Body of pancreas (tissue), 4 donors: ENCODE measurements around the gene OPRL1. TPM values are rescaled to one million over a fixed set of nuclear protein-coding genes. Genes with fewer than 3 reads are reported as not detected.

Experiments
- ATAC-seq: fragments of 150-250 bp; one replicate; pipeline ENCODE4 v1.9.1; 2016
- DNase-seq, 4 donors: peaks; one replicate each; pipeline ENCODE4 v3.0.0-alpha.2; 2019
- H3K27ac ChIP-seq, 4 donors: fragments of 200-600 bp; sonication (generic); 1 replicate in 3 of 4; 2 replicates in 1 of 4; pipeline versions ENCODE4 v1.5.1 to v1.6.1; 2016 to 2019; ENCODE audit warnings: mild to moderate bottlenecking in 1 of 4, mixed read lengths in 1 of 4, moderate library complexity in 1 of 4
- H3K27me3 ChIP-seq, 2 donors: fragments of 200-600 bp; sonication (generic); one replicate each; pipeline ENCODE4 v1.6.0; 2016; ENCODE audit warnings: mild to moderate bottlenecking in 1 of 2
- H3K36me3 ChIP-seq, 2 donors: fragments of 200-600 bp; sonication (generic); replicated peaks in 1 of 2; 2 replicates each; pipeline ENCODE4 v1.5.1; 2016; ENCODE audit warnings: low read depth in 2 of 2; ENCODE audit not compliant: insufficient read depth in 1 of 2
- H3K4me1 ChIP-seq: fragments of 200-600 bp; sonication (generic); one replicate; pipeline ENCODE4 v1.6.0; 2016
- H3K4me3 ChIP-seq, 2 donors: fragments of 200-600 bp; sonication (generic); 1 replicate in 1 of 2; 2 replicates in 1 of 2; pipeline ENCODE4 v1.5.1; 2016 to 2019
- H3K9me3 ChIP-seq, 3 donors: fragments of 200-600 bp; sonication (generic); 1 replicate in 2 of 3; 2 replicates in 1 of 3; pipeline ENCODE4 v1.5.1; 2016
- POLR2A ChIP-seq, 3 donors: fragments of 450-650 bp; IDR thresholded peaks; one replicate each; pipeline ENCODE4 v1.6.1; 2016; ENCODE audit warnings: antibody characterized with exemption in 3 of 3, mild to moderate bottlenecking in 2 of 3
- WGBS, 2 donors: methylation state at CpG; one replicate each; pipeline ENCODE4 v1.1.5; 2017; 5-methylcytosine and 5-hydroxymethylcytosine counted together
- intact Hi-C: fragments of 100-400 bp; cut with DNase I; formaldehyde crosslinking; loops from one replicate; pipeline ENCODE4 v1.15.1; 2023
- total RNA-seq, 2 donors: library from RNA; depleted of rRNA; stranded (reverse); fragments of >200 nt; gene quantifications; one replicate each; pipeline ENCODE4 v1.1.0, GENCODE V29; 2016
- TF ChIP-seq, protein P1 (sequence below), 7 experiments: fragments of 450-650 bp in 4 of 7; fragments of 200-600 bp in 3 of 7; sonication (generic) in 3 of 7; IDR thresholded peaks; one replicate each; pipeline ENCODE4 v1.5.1; 2016 to 2019; ENCODE audit warnings: antibody characterized with exemption in 7 of 7

OPRL1 gene
- total RNA-seq, 2 donors from 2014 or later, result 1.0 to 2.6 TPM

DNA sequence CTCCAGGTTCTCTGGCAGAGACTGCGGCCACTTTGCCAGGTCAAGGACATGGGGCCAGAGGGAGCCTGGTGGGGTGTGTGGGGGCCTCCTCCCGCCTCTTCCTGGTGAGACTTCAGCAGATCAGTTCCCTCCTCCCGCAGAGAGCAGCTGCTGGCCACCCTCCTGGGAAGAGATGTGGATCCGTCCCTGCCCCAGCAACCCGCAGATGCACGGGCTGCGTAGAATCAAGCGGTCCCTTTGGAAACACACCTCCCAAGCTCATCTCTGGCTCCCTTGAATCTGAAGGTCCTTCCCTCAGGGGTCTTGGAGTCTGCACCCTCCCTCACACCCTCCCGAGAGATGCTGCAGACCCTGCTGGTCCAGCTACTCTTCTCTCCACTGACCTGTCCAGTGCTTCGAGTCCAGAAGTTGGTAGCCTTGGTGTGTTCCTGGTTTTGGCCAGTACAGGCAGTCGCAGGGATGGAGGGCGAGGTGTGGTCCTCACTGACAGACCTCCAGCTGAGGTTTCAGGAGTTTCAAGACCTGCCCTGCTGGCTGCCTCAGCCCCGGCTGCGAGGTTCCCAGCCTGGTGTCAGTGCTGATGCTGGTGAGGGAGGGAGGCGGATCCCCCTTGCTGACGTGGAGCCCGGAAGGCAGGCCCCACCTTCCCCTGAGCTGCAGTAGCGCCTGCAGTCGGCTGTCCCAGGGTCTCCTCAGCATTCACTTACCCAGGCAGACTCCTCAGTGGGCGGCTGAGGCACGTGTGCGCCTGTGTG is 27.3 kb downstream of the OPRL1 start, which contains the start of gene NPBWR2:
NPBWR2 (minus strand) TSS at position 585 of the 755 bp plus-strand sequence. CDS start 734 bp downstream, outside the sequence.
- TF ChIP-seq POLR2A (IDR thresholded peaks at IDR 0.05), result no peak
- TF ChIP-seq, protein P1, sequence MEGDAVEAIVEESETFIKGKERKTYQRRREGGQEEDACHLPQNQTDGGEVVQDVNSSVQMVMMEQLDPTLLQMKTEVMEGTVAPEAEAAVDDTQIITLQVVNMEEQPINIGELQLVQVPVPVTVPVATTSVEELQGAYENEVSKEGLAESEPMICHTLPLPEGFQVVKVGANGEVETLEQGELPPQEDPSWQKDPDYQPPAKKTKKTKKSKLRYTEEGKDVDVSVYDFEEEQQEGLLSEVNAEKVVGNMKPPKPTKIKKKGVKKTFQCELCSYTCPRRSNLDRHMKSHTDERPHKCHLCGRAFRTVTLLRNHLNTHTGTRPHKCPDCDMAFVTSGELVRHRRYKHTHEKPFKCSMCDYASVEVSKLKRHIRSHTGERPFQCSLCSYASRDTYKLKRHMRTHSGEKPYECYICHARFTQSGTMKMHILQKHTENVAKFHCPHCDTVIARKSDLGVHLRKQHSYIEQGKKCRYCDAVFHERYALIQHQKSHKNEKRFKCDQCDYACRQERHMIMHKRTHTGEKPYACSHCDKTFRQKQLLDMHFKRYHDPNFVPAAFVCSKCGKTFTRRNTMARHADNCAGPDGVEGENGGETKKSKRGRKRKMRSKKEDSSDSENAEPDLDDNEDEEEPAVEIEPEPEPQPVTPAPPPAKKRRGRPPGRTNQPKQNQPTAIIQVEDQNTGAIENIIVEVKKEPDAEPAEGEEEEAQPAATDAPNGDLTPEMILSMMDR (IDR thresholded peaks at IDR 0.05), result no peak
- WGBS, 2 donors, result 59 to 75% methylated on average over 6 to 22 of the region's 22 CpGs
- Histone ChIP-seq H3K36me3 (no peaks in the 10 kb centered on the region), H3K4me3 (no peak within 1 kb of the TSS), H3K27me3 (no peaks in the 10 kb centered on the region), H3K4me1 (peaks cover 7% of the 10 kb centered on the region), H3K27ac (no peak within 1 kb of the TSS), H3K9me3 (no peaks in the 10 kb centered on the region)
- DNase-seq (peak in 2 of 4 donors; percentile 4 to 9), ATAC-seq (no peak)
- intact Hi-C loops, result no loop called here

DNA sequence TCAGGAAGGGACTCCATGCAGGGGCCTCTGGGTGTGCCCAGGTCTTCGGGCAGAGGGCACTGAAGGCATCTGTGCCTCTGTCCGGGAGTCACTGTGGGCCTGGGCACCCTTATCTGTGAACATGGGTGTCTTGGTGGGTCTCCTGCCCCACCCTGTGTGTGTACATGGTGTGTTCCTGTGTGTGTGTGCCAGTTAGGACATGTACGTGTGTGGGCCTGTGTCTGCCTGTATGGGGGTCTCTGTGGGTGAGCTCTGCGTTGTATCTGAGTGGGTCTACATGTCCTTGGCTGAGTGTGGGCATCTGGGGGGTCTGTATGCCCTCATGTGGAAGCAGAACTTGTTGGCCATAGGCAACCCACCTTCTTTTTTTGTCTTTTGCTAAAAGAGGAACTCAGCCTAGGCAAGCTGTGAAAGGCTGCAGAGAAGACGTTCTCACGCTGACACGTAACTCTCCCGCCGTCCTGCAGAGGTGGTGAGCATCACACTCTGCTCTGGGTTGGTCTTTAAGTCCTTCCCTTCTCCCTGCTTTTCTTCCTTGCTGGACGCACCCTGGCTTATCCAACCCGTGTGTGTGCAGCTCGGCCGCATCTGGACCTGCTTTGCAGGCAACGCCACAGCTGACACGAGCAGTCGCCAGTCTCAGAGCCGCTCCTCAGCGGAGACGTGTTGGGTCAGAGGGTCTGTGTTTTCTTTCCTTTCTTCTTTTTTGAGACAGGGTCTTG is 28.0 kb downstream of the OPRL1 start:
- Histone ChIP-seq H3K4me1 (no peaks in the 10 kb centered on the region), H3K27me3 (no peaks in the 10 kb centered on the region), H3K36me3 (no peaks in the 10 kb centered on the region), H3K9me3 (no peaks in the 10 kb centered on the region), H3K27ac (no peak overlapping the region), H3K4me3 (no peak overlapping the region)
- 62 to 66% methylated on average over 17 to 19 of the region's 19 CpGs for WGBS, 2 donors
- intact Hi-C loops, result no loop called here
- ATAC-seq (no peak), DNase-seq (no peak)
- TF ChIP-seq, protein P1 (IDR thresholded peaks at IDR 0.05), result no peak

DNA sequence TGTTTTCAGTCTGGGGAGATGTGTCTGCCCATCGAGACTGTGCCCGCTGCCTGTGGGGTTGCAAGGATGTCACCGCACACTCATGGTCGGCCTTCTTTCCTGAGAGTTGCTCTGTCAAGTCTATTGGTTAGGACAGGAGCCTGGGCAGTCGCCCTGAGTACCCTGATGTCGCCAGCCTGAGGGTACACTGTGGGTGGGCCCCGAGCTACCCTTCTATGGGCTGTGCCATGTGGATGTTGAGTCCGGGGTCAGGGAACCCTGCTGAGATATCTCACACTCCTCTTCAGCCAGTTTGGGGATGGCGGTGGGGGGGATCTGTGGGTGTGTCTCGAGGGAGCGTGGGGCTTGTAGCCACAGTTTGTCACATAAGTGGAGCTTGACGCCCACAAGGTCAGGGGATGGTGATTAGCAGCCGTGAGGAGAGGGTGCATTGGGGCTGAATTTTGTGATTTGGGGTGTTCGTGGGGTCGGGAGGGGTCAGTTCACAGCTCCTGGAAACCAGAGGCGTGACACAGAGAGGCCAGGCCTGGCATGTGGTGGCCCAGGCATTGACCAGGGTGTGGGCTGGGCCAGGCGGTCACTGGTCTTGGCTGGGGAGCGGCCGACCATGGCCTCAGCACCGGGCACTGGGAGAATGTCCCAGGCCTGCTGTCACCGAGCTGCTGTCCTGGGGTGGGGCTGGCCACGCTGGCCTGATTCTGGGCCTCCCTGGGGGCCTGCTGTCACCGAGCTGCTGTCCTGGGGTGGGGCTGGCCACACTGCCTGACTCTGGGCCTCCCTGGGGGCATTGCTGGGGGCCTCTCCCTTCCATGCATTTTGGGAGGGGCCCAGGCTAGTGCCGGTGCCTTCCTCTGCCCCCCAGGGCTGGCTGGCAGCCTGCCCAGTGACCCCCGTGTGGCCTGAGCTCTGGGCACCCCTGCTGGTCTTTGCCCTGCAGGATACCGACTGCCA is 29.1 kb downstream of the OPRL1 start:
- Histone ChIP-seq H3K27me3 (no peaks in the 10 kb centered on the region), H3K4me1 (no peaks in the 10 kb centered on the region), H3K4me3 (no peak overlapping the region), H3K9me3 (no peaks in the 10 kb centered on the region), H3K27ac (no peak overlapping the region), H3K36me3 (no peaks in the 10 kb centered on the region)
- WGBS, 2 donors, result 59 to 62% methylated on average over 10 to 26 of the region's 26 CpGs
- TF ChIP-seq, protein P1 (IDR thresholded peaks at IDR 0.05), result no peak
- no peak for ATAC-seq
- intact Hi-C loops, result no loop called here
- peak in 2 of 4 donors; percentile 2 to 10 for DNase-seq

DNA sequence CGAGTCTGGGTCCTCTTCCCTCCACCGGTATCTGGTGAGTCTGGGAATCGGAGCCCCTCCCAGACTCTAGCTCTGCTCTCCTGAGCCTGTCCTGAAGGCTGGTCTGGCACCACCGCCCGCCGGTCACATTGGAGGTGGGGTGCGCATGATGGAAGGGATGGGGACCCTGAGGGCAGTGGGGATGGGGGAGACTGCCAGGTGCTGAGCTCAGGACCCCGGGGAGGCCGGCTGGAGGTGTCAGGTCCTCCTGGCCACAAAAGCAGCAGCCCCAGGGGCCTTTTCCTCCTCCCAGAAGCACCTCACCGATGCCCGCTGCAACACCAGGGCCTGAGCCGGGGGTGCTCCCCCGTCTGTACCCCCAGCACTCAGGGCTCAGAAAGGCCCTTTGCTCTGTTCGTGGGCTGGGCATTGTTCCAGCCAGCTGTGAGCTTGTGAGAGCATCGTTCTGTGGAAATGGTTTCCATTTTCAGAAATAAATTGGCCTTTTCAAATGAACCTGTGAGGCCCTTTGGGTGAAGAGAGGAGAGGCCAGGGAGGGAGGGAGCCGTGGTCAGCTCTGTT is 30.0 kb downstream of the OPRL1 start:
- Histone ChIP-seq H3K9me3 (no peaks in the 10 kb centered on the region), H3K4me3 (no peak overlapping the region), H3K36me3 (no peaks in the 10 kb centered on the region), H3K27ac (no peak overlapping the region), H3K27me3 (no peaks in the 10 kb centered on the region), H3K4me1 (no peaks in the 10 kb centered on the region)
- TF ChIP-seq, protein P1 (IDR thresholded peaks at IDR 0.05), result no peak
- TF ChIP-seq POLR2A (IDR thresholded peaks at IDR 0.05), result no peak
- DNase-seq (peak in 1 of 4 donors; percentile 2), ATAC-seq (no peak)
- intact Hi-C loops, result no loop called here
- 66 to 71% methylated on average over 12 to 16 of the region's 16 CpGs for WGBS, 2 donors
